Kasumi-1 (cell line): ENCODE data around the gene CELF2.

Source experiments
- DNase-seq, 2 experiments: peaks; one replicate each; lab custom pipeline; 2025; lab: John Stamatoyannopoulos, UW

Gene CELF2

GRCh38 chr10:11023009-11023953 is 5.6 kb downstream of the CELF2 start:
- no peak for DNase-seq

- DNase-seq: no peak
These were observed 6.9 kb downstream of the CELF2 start for GRCh38 chr10:11024596-11024995.

GRCh38 chr10:11025978-11026377 is 8.3 kb downstream of the CELF2 start:
- DNase-seq: no peak

GRCh38 chr10:11026773-11027172 is 9.1 kb downstream of the CELF2 start:
- no peak for DNase-seq

GRCh38 chr10:11034762-11035161 is 17.1 kb downstream of the CELF2 start:
- DNase-seq: no peak

- DNase-seq: no peak
These were observed 17.8 kb downstream of the CELF2 start for GRCh38 chr10:11035301-11035991.

GRCh38 chr10:11036424-11037011 is 18.8 kb downstream of the CELF2 start:
- DNase-seq: peak; percentile 37 to 49

GRCh38 chr10:11037991-11038390 is 20.3 kb downstream of the CELF2 start:
- DNase-seq: peak; percentile 51 to 69

- DNase-seq: no peak
These were observed 24.7 kb downstream of the CELF2 start for GRCh38 chr10:11042357-11042756.

- no peak for DNase-seq
These were observed 25.4 kb downstream of the CELF2 start for GRCh38 chr10:11043039-11043438.

GRCh38 chr10:11043446-11044127 is 25.9 kb downstream of the CELF2 start:
- DNase-seq: no peak

- DNase-seq: no peak
These were observed 27.8 kb downstream of the CELF2 start for GRCh38 chr10:11045487-11045886.

- no peak for DNase-seq
These were observed 28.5 kb downstream of the CELF2 start for GRCh38 chr10:11045995-11046775.

- no peak for DNase-seq
These were observed 29.1 kb downstream of the CELF2 start for GRCh38 chr10:11046776-11047160.

- DNase-seq: no peak
These were observed 31.1 kb downstream of the CELF2 start for GRCh38 chr10:11048707-11049278.

- DNase-seq: no peak
These were observed 32.1 kb downstream of the CELF2 start for GRCh38 chr10:11049806-11050205.

GRCh38 chr10:11050301-11051287 is 32.9 kb downstream of the CELF2 start:
- no peak for DNase-seq

- no peak for DNase-seq
These were observed 39.3 kb downstream of the CELF2 start for GRCh38 chr10:11057018-11057417.

- no peak for DNase-seq
These were observed 39.8 kb downstream of the CELF2 start for GRCh38 chr10:11057448-11057847.

- no peak for DNase-seq
These were observed 40.3 kb downstream of the CELF2 start for GRCh38 chr10:11057994-11058393.
